GM23338 (cell line): ENCODE results near the gene EGLN2. TPM values are rescaled to one million over a fixed set of nuclear protein-coding genes. Genes with fewer than 3 reads are reported as not detected.
A peak's percentile ranks its signal among the peaks of the same experiment; 100 is the strongest.

Source experiments
- ATAC-seq: fragments of 200-7000 bp; cut with Tn5 transposase; 3 replicates; pipeline ENCODE4 v1.9.1; 2020
- DNase-seq: peaks from one replicate; pipeline ENCODE4 v3.0.0-alpha.2; 2015; ENCODE audit warnings: low spot score
- H2AFZ ChIP-seq: fragments of 200-600 bp; sonication (generic); 2 replicates; pipeline ENCODE4 v1.8.0; 2016; ENCODE audit warnings: antibody characterized with exemption, mild to moderate bottlenecking, moderate library complexity
- H3F3A ChIP-seq: fragments of 200-600 bp; sonication (generic); replicated peaks from 2 replicates; pipeline ENCODE4 v1.8.0; 2017; ENCODE audit warnings: antibody characterized with exemption, mixed run types, low read depth
- H3K27ac ChIP-seq: fragments of 200-600 bp; sonication (generic); 2 replicates; pipeline ENCODE4 v1.6.1; 2016; ENCODE audit warnings: low read depth
- H3K27me3 ChIP-seq: fragments of 200-600 bp; sonication (generic); 2 replicates; pipeline ENCODE4 v1.8.0; 2016; ENCODE audit warnings: mild to moderate bottlenecking, mixed run types, moderate library complexity; ENCODE audit not compliant: insufficient read depth
- H3K36me3 ChIP-seq: fragments of 200-600 bp; sonication (generic); 2 replicates; pipeline ENCODE4 v1.8.0; 2016; ENCODE audit warnings: mild to moderate bottlenecking; ENCODE audit not compliant: insufficient read depth
- H3K4me1 ChIP-seq: fragments of 200-600 bp; sonication (generic); 2 replicates; pipeline ENCODE4 v1.8.0; 2016; ENCODE audit warnings: mild to moderate bottlenecking, moderate library complexity; ENCODE audit not compliant: insufficient read depth
- H3K4me2 ChIP-seq: fragments of 200-600 bp; sonication (generic); 2 replicates; pipeline ENCODE4 v1.7.1; 2017; ENCODE audit warnings: mixed run types
- H3K4me3 ChIP-seq: fragments of 200-600 bp; sonication (generic); 2 replicates; pipeline ENCODE4 v1.6.1; 2016; ENCODE audit warnings: mixed run types
- H3K79me2 ChIP-seq: fragments of 200-600 bp; sonication (generic); replicated peaks from 2 replicates; pipeline ENCODE4 v1.8.0; 2017; ENCODE audit warnings: mild to moderate bottlenecking; ENCODE audit not compliant: insufficient read depth
- H3K9me2 ChIP-seq: fragments of 200-600 bp; sonication (generic); 2 replicates; pipeline ENCODE4 v1.8.0; 2017; ENCODE audit not compliant: insufficient read depth
- H4K20me1 ChIP-seq: fragments of 200-600 bp; sonication (generic); replicated peaks from 2 replicates; pipeline ENCODE4 v1.8.0; 2017; ENCODE audit warnings: mild to moderate bottlenecking; ENCODE audit not compliant: insufficient read depth
- H3K27ac Mint-ChIP-seq: 2 replicates; pipeline ENCODE4 v1.8.0; 2020; ENCODE audit warnings: inconsistent platforms, mild to moderate bottlenecking, moderate library complexity, mixed read lengths
- H3K27me3 Mint-ChIP-seq: 3 replicates; pipeline ENCODE4 v1.8.0; 2022; ENCODE audit warnings: low read depth, mild to moderate bottlenecking, moderate library complexity, mixed read lengths, inconsistent platforms; ENCODE audit not compliant: insufficient read depth, poor library complexity
- H3K36me3 Mint-ChIP-seq: 3 replicates; pipeline ENCODE4 v1.8.0; 2021; ENCODE audit warnings: low read depth, mild to moderate bottlenecking, inconsistent platforms, moderate library complexity, mixed read lengths
- H3K4me1 Mint-ChIP-seq: 3 replicates; pipeline ENCODE4 v1.8.0; 2020; ENCODE audit warnings: mild to moderate bottlenecking, inconsistent platforms, mixed read lengths
- H3K4me3 Mint-ChIP-seq: 3 replicates; pipeline ENCODE4 v1.8.0; 2021; ENCODE audit warnings: moderate library complexity, mild to moderate bottlenecking, inconsistent platforms, mixed read lengths
- H3K9me3 Mint-ChIP-seq: 3 replicates; pipeline ENCODE4 v1.8.0; 2020; ENCODE audit warnings: moderate library complexity, mild to moderate bottlenecking, inconsistent platforms, mixed read lengths
- CREB1 ChIP-seq: fragments of 250-450 bp; sonication (Bioruptor Pico); IDR thresholded peaks from 2 replicates; pipeline ENCODE4 v1.5.0; 2020; ENCODE audit warnings: low read depth, mild to moderate bottlenecking, moderate library complexity
- EZH2 ChIP-seq: fragments of 200-600 bp; sonication (generic); IDR thresholded peaks from one replicate; pipeline ENCODE4 v1.8.0; 2017; ENCODE audit warnings: antibody characterized with exemption, mild to moderate bottlenecking, low read depth; ENCODE audit not compliant: unreplicated experiment
- EZH2phosphoT487 ChIP-seq: fragments of 200-600 bp; sonication (generic); IDR thresholded peaks from one replicate; pipeline ENCODE4 v1.8.1; 2018; ENCODE audit warnings: antibody characterized with exemption; ENCODE audit not compliant: unreplicated experiment
- JUNB ChIP-seq: IDR thresholded peaks from one replicate; pipeline ENCODE4 v1.6.1; 2016; ENCODE audit warnings: antibody characterized with exemption; ENCODE audit not compliant: unreplicated experiment
- NANOG ChIP-seq: IDR thresholded peaks from 2 replicates; pipeline ENCODE4 v1.6.1; 2016; ENCODE audit warnings: antibody characterized with exemption, borderline replicate concordance
- POLR2AphosphoS5 ChIP-seq: IDR thresholded peaks from 2 replicates; pipeline ENCODE4 v1.6.1; 2016; ENCODE audit warnings: antibody characterized with exemption, low read depth
- STAT1 ChIP-seq: IDR thresholded peaks from one replicate; pipeline ENCODE4 v1.6.1; 2016; ENCODE audit warnings: antibody characterized with exemption; ENCODE audit not compliant: unreplicated experiment
- ZNF114 ChIP-seq: fragments of 250-450 bp; sonication (Bioruptor Pico); IDR thresholded peaks from 2 replicates; pipeline ENCODE4 v1.5.0; 2020; ENCODE audit warnings: mild to moderate bottlenecking, moderate library complexity
- ZNF331 ChIP-seq: fragments of 250-450 bp; sonication (Bioruptor Pico); IDR thresholded peaks from 2 replicates; pipeline ENCODE4 v1.5.0; 2020; ENCODE audit warnings: low read depth, mild to moderate bottlenecking, moderate library complexity
- polyA plus RNA-seq: library from polyadenylated mRNA; unstranded; fragments of >200 nt; fragmentation: Nextera tagmentation; extraction: Ambion mirVana; gene quantifications from 2 replicates; pipeline ENCODE4 v1.2.1, GENCODE V29; 2016
- total RNA-seq: library from RNA; depleted of rRNA; stranded (reverse); fragments of >200 nt; shearing (Covaris generic); gene quantifications from 2 replicates; pipeline ENCODE4 v1.2.3, GENCODE V29; 2014
- TF ChIP-seq, protein P1 (sequence below): IDR thresholded peaks from one replicate; pipeline ENCODE4 v1.6.1; 2018; ENCODE audit warnings: antibody characterized with exemption; ENCODE audit not compliant: unreplicated experiment
- TF ChIP-seq, protein P2 (sequence below): fragments of 250-450 bp; sonication (Bioruptor Pico); IDR thresholded peaks from 2 replicates; pipeline ENCODE4 v1.5.0; 2020; ENCODE audit warnings: mild to moderate bottlenecking, moderate library complexity
- TF ChIP-seq, protein P3 (sequence below), 2 experiments: fragments of 200-600 bp in 1 of 2; sonication (generic) in 1 of 2; conservative IDR thresholded peaks; 2 replicates each; pipeline versions ENCODE4 v1.5.1 to v1.6.1; 2016 to 2017; ENCODE audit warnings: antibody characterized with exemption in 2 of 2, low read depth in 2 of 2, mild to moderate bottlenecking in 2 of 2, moderate library complexity in 1 of 2
- TF ChIP-seq, protein P4 (sequence below): IDR thresholded peaks from 2 replicates; pipeline ENCODE4 v1.6.1; 2016; ENCODE audit warnings: antibody characterized with exemption

The EGLN2 gene
- total and polyA plus RNA-seq, 2 experiments from 2014 or later = 59.9 to 118 TPM

DNA sequence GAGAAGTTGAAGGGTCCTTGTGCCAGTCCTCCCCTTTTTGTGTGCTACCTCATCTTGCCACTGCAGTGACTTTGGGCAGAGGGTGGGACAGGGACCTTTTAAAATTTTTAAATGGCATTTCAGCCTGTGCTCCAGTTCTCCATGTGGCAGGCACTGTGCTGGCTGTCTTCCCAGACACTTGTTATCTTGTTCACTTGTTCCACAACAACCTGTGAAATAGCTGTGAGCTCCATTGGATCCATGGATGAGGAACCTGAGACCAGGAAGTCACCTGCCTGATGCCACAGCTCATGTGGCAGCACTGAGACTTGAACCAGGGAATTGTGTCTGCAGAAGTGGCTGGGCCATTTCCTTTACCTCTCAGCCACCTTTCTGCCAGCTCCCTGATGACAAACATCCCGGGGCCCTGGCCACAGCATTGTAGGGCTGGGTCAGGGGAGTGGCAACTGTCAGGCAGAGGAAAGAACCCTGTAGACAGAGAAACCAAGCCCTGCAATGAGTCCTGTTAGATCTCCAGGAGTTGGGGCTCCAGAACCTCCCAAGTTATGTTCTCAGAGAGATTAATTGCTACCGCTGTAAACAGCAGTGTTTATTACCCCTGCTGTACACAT, 6.4 kb downstream of the EGLN2 start:
- Histone ChIP-seq H3K4me1 (peaks cover 60% of the 10 kb centered on the region), H3K27ac (peak overlapping the region; percentile 90), H3K4me3 (no peak overlapping the region), H2AFZ (no peak overlapping the region), H3K36me3 (peaks cover 8% of the 10 kb centered on the region; the same call in 1 of the 2 replicates), H3K27me3 (no peaks in the 10 kb centered on the region), H3F3A (peaks cover 47% of the 10 kb centered on the region), H3K79me2 (peaks cover 71% of the 10 kb centered on the region), H3K9me2 (no peaks in the 10 kb centered on the region), H3K4me2 (peak overlapping the region; percentile 70), H4K20me1 (peaks cover 55% of the 10 kb centered on the region)
- H3K36me3 Mint-ChIP-seq = peaks cover 66% of the 10 kb centered on the region
- TF ChIP-seq POLR2AphosphoS5 (no peak), EZH2phosphoT487 (no peak), ZNF114 (CRISPR knock-in tag) (no peak), STAT1 (no peak), NANOG (no peak), ZNF331 (no peak), CREB1 (no peak), EZH2 (no peak), JUNB (no peak)
- TF ChIP-seq, protein P1, sequence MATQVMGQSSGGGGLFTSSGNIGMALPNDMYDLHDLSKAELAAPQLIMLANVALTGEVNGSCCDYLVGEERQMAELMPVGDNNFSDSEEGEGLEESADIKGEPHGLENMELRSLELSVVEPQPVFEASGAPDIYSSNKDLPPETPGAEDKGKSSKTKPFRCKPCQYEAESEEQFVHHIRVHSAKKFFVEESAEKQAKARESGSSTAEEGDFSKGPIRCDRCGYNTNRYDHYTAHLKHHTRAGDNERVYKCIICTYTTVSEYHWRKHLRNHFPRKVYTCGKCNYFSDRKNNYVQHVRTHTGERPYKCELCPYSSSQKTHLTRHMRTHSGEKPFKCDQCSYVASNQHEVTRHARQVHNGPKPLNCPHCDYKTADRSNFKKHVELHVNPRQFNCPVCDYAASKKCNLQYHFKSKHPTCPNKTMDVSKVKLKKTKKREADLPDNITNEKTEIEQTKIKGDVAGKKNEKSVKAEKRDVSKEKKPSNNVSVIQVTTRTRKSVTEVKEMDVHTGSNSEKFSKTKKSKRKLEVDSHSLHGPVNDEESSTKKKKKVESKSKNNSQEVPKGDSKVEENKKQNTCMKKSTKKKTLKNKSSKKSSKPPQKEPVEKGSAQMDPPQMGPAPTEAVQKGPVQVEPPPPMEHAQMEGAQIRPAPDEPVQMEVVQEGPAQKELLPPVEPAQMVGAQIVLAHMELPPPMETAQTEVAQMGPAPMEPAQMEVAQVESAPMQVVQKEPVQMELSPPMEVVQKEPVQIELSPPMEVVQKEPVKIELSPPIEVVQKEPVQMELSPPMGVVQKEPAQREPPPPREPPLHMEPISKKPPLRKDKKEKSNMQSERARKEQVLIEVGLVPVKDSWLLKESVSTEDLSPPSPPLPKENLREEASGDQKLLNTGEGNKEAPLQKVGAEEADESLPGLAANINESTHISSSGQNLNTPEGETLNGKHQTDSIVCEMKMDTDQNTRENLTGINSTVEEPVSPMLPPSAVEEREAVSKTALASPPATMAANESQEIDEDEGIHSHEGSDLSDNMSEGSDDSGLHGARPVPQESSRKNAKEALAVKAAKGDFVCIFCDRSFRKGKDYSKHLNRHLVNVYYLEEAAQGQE = no peak
- TF ChIP-seq, protein P2, sequence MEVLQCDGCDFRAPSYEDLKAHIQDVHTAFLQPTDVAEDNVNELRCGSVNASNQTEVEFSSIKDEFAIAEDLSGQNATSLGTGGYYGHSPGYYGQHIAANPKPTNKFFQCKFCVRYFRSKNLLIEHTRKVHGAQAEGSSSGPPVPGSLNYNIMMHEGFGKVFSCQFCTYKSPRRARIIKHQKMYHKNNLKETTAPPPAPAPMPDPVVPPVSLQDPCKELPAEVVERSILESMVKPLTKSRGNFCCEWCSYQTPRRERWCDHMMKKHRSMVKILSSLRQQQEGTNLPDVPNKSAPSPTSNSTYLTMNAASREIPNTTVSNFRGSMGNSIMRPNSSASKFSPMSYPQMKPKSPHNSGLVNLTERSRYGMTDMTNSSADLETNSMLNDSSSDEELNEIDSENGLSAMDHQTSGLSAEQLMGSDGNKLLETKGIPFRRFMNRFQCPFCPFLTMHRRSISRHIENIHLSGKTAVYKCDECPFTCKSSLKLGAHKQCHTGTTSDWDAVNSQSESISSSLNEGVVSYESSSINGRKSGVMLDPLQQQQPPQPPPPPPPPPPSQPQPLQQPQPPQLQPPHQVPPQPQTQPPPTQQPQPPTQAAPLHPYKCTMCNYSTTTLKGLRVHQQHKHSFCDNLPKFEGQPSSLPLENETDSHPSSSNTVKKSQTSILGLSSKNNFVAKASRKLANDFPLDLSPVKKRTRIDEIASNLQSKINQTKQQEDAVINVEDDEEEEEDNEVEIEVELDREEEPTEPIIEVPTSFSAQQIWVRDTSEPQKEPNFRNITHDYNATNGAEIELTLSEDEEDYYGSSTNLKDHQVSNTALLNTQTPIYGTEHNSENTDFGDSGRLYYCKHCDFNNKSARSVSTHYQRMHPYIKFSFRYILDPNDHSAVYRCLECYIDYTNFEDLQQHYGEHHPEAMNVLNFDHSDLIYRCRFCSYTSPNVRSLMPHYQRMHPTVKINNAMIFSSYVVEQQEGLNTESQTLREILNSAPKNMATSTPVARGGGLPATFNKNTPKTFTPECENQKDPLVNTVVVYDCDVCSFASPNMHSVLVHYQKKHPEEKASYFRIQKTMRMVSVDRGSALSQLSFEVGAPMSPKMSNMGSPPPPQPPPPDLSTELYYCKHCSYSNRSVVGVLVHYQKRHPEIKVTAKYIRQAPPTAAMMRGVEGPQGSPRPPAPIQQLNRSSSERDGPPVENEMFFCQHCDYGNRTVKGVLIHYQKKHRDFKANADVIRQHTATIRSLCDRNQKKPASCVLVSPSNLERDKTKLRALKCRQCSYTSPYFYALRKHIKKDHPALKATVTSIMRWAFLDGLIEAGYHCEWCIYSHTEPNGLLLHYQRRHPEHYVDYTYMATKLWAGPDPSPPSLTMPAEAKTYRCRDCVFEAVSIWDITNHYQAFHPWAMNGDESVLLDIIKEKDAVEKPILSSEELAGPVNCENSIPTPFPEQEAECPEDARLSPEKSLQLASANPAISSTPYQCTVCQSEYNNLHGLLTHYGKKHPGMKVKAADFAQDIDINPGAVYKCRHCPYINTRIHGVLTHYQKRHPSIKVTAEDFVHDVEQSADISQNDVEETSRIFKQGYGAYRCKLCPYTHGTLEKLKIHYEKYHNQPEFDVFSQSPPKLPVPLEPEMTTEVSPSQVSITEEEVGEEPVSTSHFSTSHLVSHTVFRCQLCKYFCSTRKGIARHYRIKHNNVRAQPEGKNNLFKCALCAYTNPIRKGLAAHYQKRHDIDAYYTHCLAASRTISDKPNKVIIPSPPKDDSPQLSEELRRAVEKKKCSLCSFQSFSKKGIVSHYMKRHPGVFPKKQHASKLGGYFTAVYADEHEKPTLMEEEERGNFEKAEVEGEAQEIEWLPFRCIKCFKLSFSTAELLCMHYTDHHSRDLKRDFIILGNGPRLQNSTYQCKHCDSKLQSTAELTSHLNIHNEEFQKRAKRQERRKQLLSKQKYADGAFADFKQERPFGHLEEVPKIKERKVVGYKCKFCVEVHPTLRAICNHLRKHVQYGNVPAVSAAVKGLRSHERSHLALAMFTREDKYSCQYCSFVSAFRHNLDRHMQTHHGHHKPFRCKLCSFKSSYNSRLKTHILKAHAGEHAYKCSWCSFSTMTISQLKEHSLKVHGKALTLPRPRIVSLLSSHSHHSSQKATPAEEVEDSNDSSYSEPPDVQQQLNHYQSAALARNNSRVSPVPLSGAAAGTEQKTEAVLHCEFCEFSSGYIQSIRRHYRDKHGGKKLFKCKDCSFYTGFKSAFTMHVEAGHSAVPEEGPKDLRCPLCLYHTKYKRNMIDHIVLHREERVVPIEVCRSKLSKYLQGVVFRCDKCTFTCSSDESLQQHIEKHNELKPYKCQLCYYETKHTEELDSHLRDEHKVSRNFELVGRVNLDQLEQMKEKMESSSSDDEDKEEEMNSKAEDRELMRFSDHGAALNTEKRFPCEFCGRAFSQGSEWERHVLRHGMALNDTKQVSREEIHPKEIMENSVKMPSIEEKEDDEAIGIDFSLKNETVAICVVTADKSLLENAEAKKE (CRISPR knock-in tag) = no peak
- TF ChIP-seq, protein P3, sequence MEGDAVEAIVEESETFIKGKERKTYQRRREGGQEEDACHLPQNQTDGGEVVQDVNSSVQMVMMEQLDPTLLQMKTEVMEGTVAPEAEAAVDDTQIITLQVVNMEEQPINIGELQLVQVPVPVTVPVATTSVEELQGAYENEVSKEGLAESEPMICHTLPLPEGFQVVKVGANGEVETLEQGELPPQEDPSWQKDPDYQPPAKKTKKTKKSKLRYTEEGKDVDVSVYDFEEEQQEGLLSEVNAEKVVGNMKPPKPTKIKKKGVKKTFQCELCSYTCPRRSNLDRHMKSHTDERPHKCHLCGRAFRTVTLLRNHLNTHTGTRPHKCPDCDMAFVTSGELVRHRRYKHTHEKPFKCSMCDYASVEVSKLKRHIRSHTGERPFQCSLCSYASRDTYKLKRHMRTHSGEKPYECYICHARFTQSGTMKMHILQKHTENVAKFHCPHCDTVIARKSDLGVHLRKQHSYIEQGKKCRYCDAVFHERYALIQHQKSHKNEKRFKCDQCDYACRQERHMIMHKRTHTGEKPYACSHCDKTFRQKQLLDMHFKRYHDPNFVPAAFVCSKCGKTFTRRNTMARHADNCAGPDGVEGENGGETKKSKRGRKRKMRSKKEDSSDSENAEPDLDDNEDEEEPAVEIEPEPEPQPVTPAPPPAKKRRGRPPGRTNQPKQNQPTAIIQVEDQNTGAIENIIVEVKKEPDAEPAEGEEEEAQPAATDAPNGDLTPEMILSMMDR (conservative IDR thresholded peaks at IDR 0.05; ENCODE audit: low read depth in 2 of 2) = no peak
- TF ChIP-seq, protein P4, sequence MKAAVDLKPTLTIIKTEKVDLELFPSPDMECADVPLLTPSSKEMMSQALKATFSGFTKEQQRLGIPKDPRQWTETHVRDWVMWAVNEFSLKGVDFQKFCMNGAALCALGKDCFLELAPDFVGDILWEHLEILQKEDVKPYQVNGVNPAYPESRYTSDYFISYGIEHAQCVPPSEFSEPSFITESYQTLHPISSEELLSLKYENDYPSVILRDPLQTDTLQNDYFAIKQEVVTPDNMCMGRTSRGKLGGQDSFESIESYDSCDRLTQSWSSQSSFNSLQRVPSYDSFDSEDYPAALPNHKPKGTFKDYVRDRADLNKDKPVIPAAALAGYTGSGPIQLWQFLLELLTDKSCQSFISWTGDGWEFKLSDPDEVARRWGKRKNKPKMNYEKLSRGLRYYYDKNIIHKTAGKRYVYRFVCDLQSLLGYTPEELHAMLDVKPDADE = no peak
- ATAC-seq = no peak
- no peak overlapping the region; the same call in 1 of the 2 replicates for H3K27ac Mint-ChIP-seq
- peaks cover 72% of the 10 kb centered on the region for H3K4me1 Mint-ChIP-seq
- peaks cover 42% of the 10 kb centered on the region for H3K27me3 Mint-ChIP-seq
- DNase-seq = no peak
- H3K9me3 Mint-ChIP-seq = no peaks in the 10 kb centered on the region
- H3K4me3 Mint-ChIP-seq = no peak overlapping the region
